SK-MEL-5 (cell line): Measurements from ENCODE around the gene PPFIA3. TPM values are rescaled to one million over a fixed set of nuclear protein-coding genes. Genes with fewer than 3 reads are reported as not detected.
"Not testable (repeated sequence)": the region's sequence is repeated elsewhere in the genome, so short reads cannot be mapped to it uniquely, and the experiment has no call there.

Experiments
- DNase-seq: peaks from one replicate; pipeline ENCODE4 v3.0.0-alpha.2; 2016; ENCODE audit warnings: low read depth, low spot score
- in situ Hi-C: cut with HindIII; loops from 2 replicates; pipeline ENCODE4 v1.10.0; 2016; ENCODE audit warnings: low sequenced_read_pairs, high pct_unique_total_duplicates, low pct_unique_long_range_greater_than_20kb
- total RNA-seq: library from RNA; depleted of rRNA; stranded (reverse); fragments of >200 nt; shearing (Covaris generic); gene quantifications from 2 replicates; pipeline ENCODE4 v1.2.3, GENCODE V29; 2014

Gene PPFIA3
- total RNA-seq, 1 experiment from 2014 or later: 9.9 TPM

DNA sequence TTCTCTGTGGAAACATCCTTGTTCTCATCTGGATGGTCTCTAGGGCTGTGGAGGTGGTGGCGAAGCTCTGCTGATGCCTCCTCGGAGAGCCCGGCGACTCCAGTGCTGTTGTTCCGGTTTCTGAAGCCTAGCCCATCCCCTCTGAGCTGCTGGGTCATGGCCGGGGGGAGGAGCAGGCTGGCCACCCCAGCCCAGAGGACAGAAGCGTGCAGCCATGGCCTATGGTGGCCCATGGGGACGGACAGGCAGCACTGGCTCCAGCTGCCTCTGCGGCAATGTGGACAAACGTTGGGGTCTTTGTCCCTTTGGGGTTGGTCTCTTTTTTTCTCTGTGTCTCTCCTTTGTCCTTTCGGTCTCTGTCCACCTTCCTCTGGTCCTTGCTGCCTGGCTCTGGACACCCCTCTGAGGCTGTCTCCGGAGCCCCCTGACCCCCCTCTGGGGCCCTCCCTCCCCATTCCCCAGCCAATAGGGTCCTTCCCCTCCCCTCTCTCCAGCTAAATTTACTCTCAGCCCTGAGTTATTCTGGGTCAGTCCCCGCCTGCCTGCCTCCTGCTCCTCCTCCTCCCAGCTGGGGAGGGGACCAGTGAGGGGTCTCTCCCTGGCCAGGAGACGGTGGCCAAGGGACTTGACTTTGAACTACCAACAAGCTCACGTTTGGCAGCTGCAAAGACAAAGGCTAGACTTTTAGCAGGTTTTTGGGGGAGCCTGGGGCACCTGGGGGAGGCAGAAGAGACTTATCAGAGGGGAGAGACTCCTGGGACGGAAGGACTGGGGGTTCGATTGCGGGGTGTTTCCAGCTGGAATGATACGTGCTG is 35.9 kb downstream of the PPFIA3 start, which contains the start of gene HRC:
TSS of gene HRC (minus strand) at position 392 of the 815 bp plus-strand sequence. CDS start at position 233, 159 bp downstream.
- DNase-seq: no peak
- in situ Hi-C loops: no loop called here

- in situ Hi-C loops: no loop called here
- DNase-seq: no peak
Measured at GRCh38 chr19:49155820-49156346, 36.5 kb downstream of the PPFIA3 start.

GRCh38 chr19:49157445-49158224 is 38.3 kb downstream of the PPFIA3 start, which contains the start of gene TRPM4:
Gene TRPM4 (plus strand): TSS chr19:49157792. CDS start chr19:49157867, 75 bp downstream.
- in situ Hi-C loops: no loop called here
- peak; percentile 74 for DNase-seq

- no peak for DNase-seq
- in situ Hi-C loops: no loop called here
Measured at GRCh38 chr19:49160450-49161189, 41.3 kb downstream of the PPFIA3 start.

DNA sequence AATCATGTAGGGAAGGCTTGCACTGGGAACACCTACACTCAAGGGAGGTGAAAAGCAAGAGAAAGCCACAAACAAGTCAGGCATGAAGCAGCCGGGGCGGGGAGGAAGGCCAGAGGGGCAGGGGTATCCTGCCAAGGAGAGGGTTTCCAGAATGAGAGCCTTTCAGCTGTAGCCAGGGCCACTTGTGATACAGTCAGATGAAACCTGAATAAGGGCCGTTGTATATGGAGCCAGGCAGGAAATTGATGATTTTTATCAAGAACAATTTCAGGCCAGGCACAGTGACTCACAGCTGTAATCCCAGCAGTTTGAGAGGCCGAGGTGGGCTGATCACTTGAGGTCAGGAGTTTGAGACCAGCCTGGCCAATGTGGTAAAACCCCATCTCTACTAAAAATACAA is 42.6 kb downstream of the PPFIA3 start:
- in situ Hi-C loops: no loop called here
- DNase-seq: no peak

DNA sequence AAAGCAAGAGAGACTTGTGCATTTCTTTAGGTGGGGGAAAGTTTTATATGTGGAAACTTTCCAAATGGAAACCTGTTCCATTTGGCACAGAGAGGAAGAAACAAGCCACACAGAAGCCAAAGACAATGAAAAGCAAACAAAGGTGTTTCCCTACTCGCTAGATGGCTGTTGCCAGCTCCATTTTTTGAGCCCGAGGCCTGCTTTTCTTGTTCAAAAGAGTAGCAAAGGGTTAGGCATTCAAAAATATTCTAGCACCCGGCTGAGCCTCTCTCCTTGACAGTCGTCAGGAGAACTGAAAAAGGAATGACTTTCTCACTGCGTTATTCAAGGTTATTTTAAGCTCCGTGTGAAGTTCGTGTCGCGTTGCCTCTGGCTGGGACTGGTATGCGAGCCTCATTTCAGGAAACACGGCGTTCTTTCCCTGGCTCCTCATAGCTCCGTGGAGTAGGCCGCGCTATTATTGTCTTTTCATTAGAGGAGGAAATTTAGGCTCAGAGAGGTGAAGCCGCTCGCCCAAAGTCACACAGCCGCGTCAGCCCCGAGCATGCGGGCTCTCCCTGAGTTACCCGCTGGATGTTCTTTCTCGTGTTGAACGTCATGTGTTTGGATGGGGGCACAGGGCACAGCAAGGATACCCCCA is 45.9 kb downstream of the PPFIA3 start:
- in situ Hi-C loops: no loop called here
- DNase-seq: no peak

GRCh38 chr19:49165865-49166301 is 46.5 kb downstream of the PPFIA3 start:
- in situ Hi-C loops: no loop called here
- no peak for DNase-seq

DNA sequence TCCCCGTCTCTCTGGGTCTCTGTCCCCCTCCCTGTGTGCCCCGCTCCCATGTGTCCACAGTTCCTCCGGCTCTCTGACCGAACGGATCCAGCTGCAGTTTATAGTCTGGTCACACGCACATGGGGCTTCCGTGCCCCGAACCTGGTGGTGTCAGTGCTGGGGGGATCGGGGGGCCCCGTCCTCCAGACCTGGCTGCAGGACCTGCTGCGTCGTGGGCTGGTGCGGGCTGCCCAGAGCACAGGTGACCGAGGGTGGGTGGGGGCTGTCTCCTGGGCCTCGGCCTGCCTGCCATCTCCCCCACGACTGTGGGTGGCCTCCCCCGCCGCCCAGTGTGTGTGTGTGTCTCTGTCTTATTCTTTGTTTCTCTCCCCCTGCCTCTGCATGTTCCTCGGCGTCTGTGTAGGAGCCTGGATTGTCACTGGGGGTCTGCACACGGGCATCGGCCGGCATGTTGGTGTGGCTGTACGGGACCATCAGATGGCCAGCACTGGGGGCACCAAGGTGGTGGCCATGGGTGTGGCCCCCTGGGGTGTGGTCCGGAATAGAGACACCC is 48.6 kb downstream of the PPFIA3 start:
- in situ Hi-C loops: no loop called here

GRCh38 chr19:49168421-49168820 is 49.1 kb downstream of the PPFIA3 start:
- in situ Hi-C loops: no loop called here

More for the DNA sequence above, 48.6 kb downstream of the PPFIA3 start:
- DNase-seq: no peak

DNA sequence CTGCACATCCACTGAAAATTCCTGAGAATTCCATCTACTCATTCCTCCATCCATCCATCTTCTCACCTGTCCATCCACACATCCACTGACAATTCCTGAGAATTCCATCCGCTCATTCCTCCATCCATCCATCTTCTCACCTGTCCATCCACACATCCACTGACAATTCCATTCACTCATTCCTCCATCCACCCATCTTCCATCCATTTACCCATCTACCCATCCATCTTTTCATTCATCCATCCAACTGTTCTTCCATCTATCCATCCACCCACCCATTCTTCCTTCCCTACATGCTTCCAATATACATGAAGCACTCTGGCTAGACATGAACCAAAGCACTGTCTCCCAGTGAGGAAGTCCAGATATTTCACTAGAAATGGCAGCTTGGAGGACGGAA is 53.9 kb downstream of the PPFIA3 start:
- no peak for DNase-seq
- in situ Hi-C loops: no loop called here

More at GRCh38 chr19:49168421-49168820, 49.1 kb downstream of the PPFIA3 start:
- no peak for DNase-seq

- DNase-seq: no peak
- in situ Hi-C loops: no loop called here
Measured at GRCh38 chr19:49180659-49181058, 61.3 kb downstream of the PPFIA3 start.

- in situ Hi-C loops, DNase-seq: not testable (repeated sequence)
Measured at GRCh38 chr19:49182010-49182847, 62.9 kb downstream of the PPFIA3 start.

DNA sequence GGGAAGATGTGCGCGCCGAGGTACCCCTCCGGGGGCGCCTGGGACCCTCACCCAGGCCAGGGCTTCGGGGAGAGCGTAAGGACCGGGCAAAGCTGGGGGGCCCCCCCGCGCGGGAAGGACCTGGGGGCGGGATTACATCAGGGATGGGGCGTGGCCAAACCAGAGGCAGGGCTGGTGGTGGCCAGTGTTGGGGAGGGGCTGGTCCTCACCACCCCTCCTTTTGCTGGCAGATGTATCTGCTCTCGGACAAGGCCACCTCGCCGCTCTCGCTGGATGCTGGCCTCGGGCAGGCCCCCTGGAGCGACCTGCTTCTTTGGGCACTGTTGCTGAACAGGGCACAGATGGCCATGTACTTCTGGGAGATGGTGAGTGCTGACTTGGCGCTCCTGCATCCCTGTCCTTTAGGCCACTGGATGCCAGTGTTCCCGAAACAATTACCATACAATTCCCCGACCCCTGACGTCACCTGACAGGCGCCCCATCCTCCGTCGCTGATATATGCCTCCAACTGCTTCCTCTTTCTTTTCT is 63.6 kb downstream of the PPFIA3 start:
- in situ Hi-C loops: no loop called here
- no peak for DNase-seq

GRCh38 chr19:49186108-49186507 is 66.8 kb downstream of the PPFIA3 start:
- DNase-seq: no peak
- in situ Hi-C loops: no loop called here

DNA sequence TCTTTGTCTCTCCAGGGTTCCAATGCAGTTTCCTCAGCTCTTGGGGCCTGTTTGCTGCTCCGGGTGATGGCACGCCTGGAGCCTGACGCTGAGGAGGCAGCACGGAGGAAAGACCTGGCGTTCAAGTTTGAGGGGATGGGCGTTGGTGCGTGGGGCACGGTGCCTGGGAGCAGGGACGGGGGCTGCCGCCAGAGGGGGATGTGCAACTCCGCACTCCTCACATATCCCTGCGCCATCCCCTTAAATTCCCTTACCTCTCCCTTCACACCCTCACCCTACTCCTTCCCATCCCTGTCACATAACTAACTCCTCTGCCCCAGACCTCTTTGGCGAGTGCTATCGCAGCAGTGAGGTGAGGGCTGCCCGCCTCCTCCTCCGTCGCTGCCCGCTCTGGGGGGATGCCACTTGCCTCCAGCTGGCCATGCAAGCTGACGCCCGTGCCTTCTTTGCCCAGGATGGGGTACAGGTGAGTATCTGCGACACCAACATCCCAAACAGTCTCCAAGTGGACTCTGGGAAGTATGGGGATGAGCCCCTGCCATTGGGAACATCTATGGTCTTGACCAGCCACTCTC is 69.4 kb downstream of the PPFIA3 start:
- no peak for DNase-seq
- in situ Hi-C loops: no loop called here

- no peak for DNase-seq
- in situ Hi-C loops: no loop called here
Measured at GRCh38 chr19:49189259-49189658, 69.9 kb downstream of the PPFIA3 start.
